ENCODE results near the gene GOLGA8T.
"Not testable (repeated sequence)": the region's sequence is repeated elsewhere in the genome, so short reads cannot be mapped to it uniquely, and the experiment has no call there.

DNA sequence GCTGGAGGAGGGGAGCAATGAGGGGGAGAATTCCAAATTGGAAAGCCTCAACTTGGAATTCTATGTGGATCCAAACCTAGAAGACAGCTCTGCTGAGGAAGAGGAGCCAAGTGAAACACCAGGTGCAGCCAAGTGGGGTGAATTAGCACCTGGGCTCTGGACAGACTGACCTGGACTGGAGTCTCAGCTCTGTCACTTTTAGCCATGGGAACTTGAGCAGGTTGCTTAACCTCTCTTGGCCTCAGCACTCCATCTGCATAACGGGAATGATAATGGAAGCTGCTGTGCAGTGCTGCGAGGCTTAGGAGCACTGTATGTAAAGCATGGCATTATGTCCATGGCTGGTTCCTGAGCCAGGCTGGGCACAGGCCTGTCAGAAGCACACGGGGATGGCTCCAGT lies 41.8 kb downstream of the GOLGA8T start:
- TF ChIP-seq, protein P1, sequence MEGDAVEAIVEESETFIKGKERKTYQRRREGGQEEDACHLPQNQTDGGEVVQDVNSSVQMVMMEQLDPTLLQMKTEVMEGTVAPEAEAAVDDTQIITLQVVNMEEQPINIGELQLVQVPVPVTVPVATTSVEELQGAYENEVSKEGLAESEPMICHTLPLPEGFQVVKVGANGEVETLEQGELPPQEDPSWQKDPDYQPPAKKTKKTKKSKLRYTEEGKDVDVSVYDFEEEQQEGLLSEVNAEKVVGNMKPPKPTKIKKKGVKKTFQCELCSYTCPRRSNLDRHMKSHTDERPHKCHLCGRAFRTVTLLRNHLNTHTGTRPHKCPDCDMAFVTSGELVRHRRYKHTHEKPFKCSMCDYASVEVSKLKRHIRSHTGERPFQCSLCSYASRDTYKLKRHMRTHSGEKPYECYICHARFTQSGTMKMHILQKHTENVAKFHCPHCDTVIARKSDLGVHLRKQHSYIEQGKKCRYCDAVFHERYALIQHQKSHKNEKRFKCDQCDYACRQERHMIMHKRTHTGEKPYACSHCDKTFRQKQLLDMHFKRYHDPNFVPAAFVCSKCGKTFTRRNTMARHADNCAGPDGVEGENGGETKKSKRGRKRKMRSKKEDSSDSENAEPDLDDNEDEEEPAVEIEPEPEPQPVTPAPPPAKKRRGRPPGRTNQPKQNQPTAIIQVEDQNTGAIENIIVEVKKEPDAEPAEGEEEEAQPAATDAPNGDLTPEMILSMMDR (IDR thresholded peaks at IDR 0.05), result not testable (repeated sequence)
- not testable (repeated sequence) for TF ChIP-seq POLR2A (IDR thresholded peaks at IDR 0.05)
